ENCODE results near the gene COL1A1. TPM values are rescaled to one million over a fixed set of nuclear protein-coding genes. Genes with fewer than 3 reads are reported as not detected.

Gene COL1A1
- total RNA-seq, 1 experiment from 2014 or later: 4.2 TPM

- peak; percentile 76 to 83 for DNase-seq
- H3K27me3 ChIP-seq: peaks cover 8% of the 10 kb centered on the region
- peaks cover 21% of the 10 kb centered on the region for H3K4me1 ChIP-seq
- H3K9me3 ChIP-seq (replicated peaks): no peaks in the 10 kb centered on the region
- no peak overlapping the region for H3K4me3 ChIP-seq
- H3K36me3 ChIP-seq: no peaks in the 10 kb centered on the region
- no peak overlapping the region for H3K27ac ChIP-seq
These were observed 3.3 kb downstream of the COL1A1 start for GRCh38 chr17:50198026-50198669.

- Histone ChIP-seq H3K27ac (peak overlapping the region; percentile 62), H3K36me3 (no peaks in the 10 kb centered on the region), H3K4me1 (peaks cover 21% of the 10 kb centered on the region), H3K9me3 (replicated peaks) (no peaks in the 10 kb centered on the region), H3K27me3 (peaks cover 8% of the 10 kb centered on the region), H3K4me3 (no peak overlapping the region)
- DNase-seq: peak; percentile 64 to 66
These were observed 4.6 kb downstream of the COL1A1 start for GRCh38 chr17:50196826-50197225.

- H3K4me3 ChIP-seq: no peak overlapping the region
- H3K9me3 ChIP-seq (replicated peaks): no peaks in the 10 kb centered on the region
- DNase-seq: no peak
- H3K36me3 ChIP-seq: no peaks in the 10 kb centered on the region
- H3K4me1 ChIP-seq: peaks cover 21% of the 10 kb centered on the region
- H3K27me3 ChIP-seq: peaks cover 2% of the 10 kb centered on the region
- H3K27ac ChIP-seq: peak overlapping the region; percentile 62
These were observed 5.4 kb downstream of the COL1A1 start for GRCh38 chr17:50196036-50196435.

- Histone ChIP-seq H3K4me3 (no peak overlapping the region), H3K4me1 (peaks cover 21% of the 10 kb centered on the region), H3K27ac (no peak overlapping the region), H3K36me3 (no peaks in the 10 kb centered on the region), H3K9me3 (replicated peaks) (no peaks in the 10 kb centered on the region), H3K27me3 (no peaks in the 10 kb centered on the region)
- no peak for DNase-seq
These were observed 6.2 kb downstream of the COL1A1 start for GRCh38 chr17:50194934-50195865.

GRCh38 chr17:50194140-50194933, 7.1 kb downstream of the COL1A1 start:
- Histone ChIP-seq H3K4me3 (no peak overlapping the region), H3K4me1 (peaks cover 21% of the 10 kb centered on the region)
- no peak for DNase-seq

GRCh38 chr17:50192618-50193291, 8.7 kb downstream of the COL1A1 start:
- no peaks in the 10 kb centered on the region for H3K27me3 ChIP-seq
- no peaks in the 10 kb centered on the region for H3K36me3 ChIP-seq
- no peaks in the 10 kb centered on the region for H3K9me3 ChIP-seq (replicated peaks)
- H3K4me3 ChIP-seq: no peak overlapping the region
- H3K4me1 ChIP-seq: peaks cover 15% of the 10 kb centered on the region
- no peak for DNase-seq
- H3K27ac ChIP-seq: no peak overlapping the region

More at GRCh38 chr17:50194140-50194933, 7.1 kb downstream of the COL1A1 start:
- no peaks in the 10 kb centered on the region for H3K36me3 ChIP-seq
- H3K27ac ChIP-seq: no peak overlapping the region
- no peaks in the 10 kb centered on the region for H3K9me3 ChIP-seq (replicated peaks)
- H3K27me3 ChIP-seq: no peaks in the 10 kb centered on the region

GRCh38 chr17:50192144-50192617, 9.2 kb downstream of the COL1A1 start:
- no peaks in the 10 kb centered on the region for H3K36me3 ChIP-seq
- no peak overlapping the region for H3K4me3 ChIP-seq
- no peaks in the 10 kb centered on the region for H3K9me3 ChIP-seq (replicated peaks)
- no peak overlapping the region for H3K27ac ChIP-seq
- H3K27me3 ChIP-seq: no peaks in the 10 kb centered on the region
- peaks cover 11% of the 10 kb centered on the region for H3K4me1 ChIP-seq
- no peak for DNase-seq

GRCh38 chr17:50191359-50192143, 9.9 kb downstream of the COL1A1 start:
- Histone ChIP-seq H3K4me3 (no peak overlapping the region), H3K4me1 (peaks cover 5% of the 10 kb centered on the region), H3K9me3 (replicated peaks) (no peaks in the 10 kb centered on the region), H3K27me3 (no peaks in the 10 kb centered on the region), H3K36me3 (no peaks in the 10 kb centered on the region), H3K27ac (no peak overlapping the region)
- DNase-seq: no peak

GRCh38 chr17:50190603-50191358, 10.7 kb downstream of the COL1A1 start:
- no peaks in the 10 kb centered on the region for H3K9me3 ChIP-seq (replicated peaks)
- no peak overlapping the region for H3K4me3 ChIP-seq
- H3K27ac ChIP-seq: no peak overlapping the region
- no peaks in the 10 kb centered on the region for H3K27me3 ChIP-seq
- H3K36me3 ChIP-seq: no peaks in the 10 kb centered on the region
- DNase-seq: no peak
- no peaks in the 10 kb centered on the region for H3K4me1 ChIP-seq

- H3K27ac ChIP-seq: no peak overlapping the region
These were observed 11.2 kb downstream of the COL1A1 start for GRCh38 chr17:50190293-50190602.

GRCh38 chr17:50189550-50190292, 11.7 kb downstream of the COL1A1 start:
- no peak for DNase-seq
- Histone ChIP-seq H3K4me3 (no peak overlapping the region), H3K27ac (no peak overlapping the region), H3K4me1 (peaks cover 1% of the 10 kb centered on the region; the same call in 1 of the 2 replicates), H3K36me3 (no peaks in the 10 kb centered on the region), H3K27me3 (no peaks in the 10 kb centered on the region), H3K9me3 (replicated peaks) (no peaks in the 10 kb centered on the region)

More at GRCh38 chr17:50190293-50190602, 11.2 kb downstream of the COL1A1 start:
- DNase-seq: no peak
- Histone ChIP-seq H3K4me3 (no peak overlapping the region), H3K36me3 (no peaks in the 10 kb centered on the region), H3K4me1 (no peaks in the 10 kb centered on the region), H3K27me3 (no peaks in the 10 kb centered on the region), H3K9me3 (replicated peaks) (no peaks in the 10 kb centered on the region)

GRCh38 chr17:50188921-50189549, 12.4 kb downstream of the COL1A1 start:
- Histone ChIP-seq H3K4me1 (peaks cover 3% of the 10 kb centered on the region; the same call in 1 of the 2 replicates), H3K27me3 (no peaks in the 10 kb centered on the region), H3K36me3 (no peaks in the 10 kb centered on the region), H3K4me3 (no peak overlapping the region), H3K27ac (no peak overlapping the region), H3K9me3 (replicated peaks) (no peaks in the 10 kb centered on the region)
- no peak for DNase-seq

Measured in SJCRH30 (cell line).